Measurements from ENCODE around the gene ATRNL1. TPM values are rescaled to one million over a fixed set of nuclear protein-coding genes. Genes with fewer than 3 reads are reported as not detected.

The ATRNL1 gene
- polyA plus RNA-seq, 2 of the 4 experiments (the other 2 are of a cell fraction), result 0.13 to 0.34 TPM

DNA sequence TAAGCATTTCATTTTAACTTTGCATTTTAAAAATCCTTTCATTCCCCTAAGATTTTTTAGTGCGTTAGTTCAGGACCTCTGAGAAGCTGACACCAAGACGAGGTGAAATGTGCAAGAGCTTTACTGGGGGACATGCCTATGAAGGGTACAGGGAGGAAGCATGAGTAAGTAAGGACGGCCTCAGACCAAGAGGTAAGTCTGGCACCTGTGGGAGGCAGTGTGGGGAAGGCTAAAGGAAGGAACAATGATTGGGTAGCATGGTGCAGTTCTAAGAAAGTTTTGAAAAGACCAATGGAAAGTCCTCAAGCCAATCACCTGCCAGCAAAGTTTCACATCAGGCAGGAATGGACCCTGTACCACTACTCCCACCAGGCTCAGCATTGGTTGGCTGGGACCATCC lies 810.7 kb downstream of the ATRNL1 start:
- FAIRE-seq (no peak), DNase-seq (ENCODE audit: low read depth in 1 of 2, low spot score in 1 of 2) (no peak), ATAC-seq (no peak)
- no peaks in the 10 kb centered on the region for H3K9me3 ChIP-seq
- ChIA-PET POLR2A (no interaction called here), CTCF (no interaction called here)
- TF ChIP-seq, protein P1, sequence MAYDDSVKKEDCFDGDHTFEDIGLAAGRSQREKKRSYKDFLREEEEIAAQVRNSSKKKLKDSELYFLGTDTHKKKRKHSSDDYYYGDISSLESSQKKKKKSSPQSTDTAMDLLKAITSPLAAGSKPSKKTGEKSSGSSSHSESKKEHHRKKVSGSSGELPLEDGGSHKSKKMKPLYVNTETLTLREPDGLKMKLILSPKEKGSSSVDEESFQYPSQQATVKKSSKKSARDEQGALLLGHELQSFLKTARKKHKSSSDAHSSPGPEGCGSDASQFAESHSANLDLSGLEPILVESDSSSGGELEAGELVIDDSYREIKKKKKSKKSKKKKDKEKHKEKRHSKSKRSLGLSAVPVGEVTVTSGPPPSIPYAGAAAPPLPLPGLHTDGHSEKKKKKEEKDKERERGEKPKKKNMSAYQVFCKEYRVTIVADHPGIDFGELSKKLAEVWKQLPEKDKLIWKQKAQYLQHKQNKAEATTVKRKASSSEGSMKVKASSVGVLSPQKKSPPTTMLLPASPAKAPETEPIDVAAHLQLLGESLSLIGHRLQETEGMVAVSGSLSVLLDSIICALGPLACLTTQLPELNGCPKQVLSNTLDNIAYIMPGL (CRISPR knock-in tag; IDR thresholded peaks at IDR 0.05; ENCODE audit: borderline replicate concordance), result no peak
- H3K4me2 ChIP-seq, result no peak overlapping the region
- H3K4me1 ChIP-seq, result no peaks in the 10 kb centered on the region
- 71% methylated on average over 3 of the region's 3 CpGs for WGBS (ENCODE audit: missing lambda C conversion rate)
- no peak overlapping the region for H3K27ac ChIP-seq
- H3K4me3 ChIP-seq, result no peak overlapping the region

DNA sequence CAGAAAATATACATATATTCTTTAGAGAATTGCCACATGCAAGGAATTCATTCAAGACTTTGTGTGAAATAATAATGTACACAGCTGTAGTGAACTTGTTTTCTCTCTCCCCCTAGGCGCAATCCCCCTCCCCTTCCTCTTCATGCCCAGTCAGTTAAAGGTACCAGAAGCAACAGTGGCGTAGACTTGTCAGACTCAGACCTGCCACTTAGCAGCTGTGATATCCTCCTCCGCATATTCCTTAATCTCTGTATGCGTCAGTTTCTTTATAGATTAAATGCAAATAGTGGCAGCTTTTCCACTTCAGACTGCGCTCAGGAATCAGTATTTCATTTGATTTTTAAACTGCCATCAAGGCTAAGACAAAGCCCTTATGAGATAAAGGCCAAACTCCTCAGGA lies 815.9 kb downstream of the ATRNL1 start:
- Histone ChIP-seq H3K4me3 (no peak overlapping the region), H3K27ac (no peak overlapping the region), H3K4me2 (no peak overlapping the region), H3K9me3 (0 out of 3 replicates have a peak, but pooled peaks cover 2% of the 10 kb centered on the region), H3K4me1 (no peaks in the 10 kb centered on the region)
- no peak for FAIRE-seq
- ChIA-PET CTCF (no interaction called here), POLR2A (no interaction called here)
- no peak for DNase-seq (ENCODE audit: low read depth in 1 of 2, low spot score in 1 of 2)
- TF ChIP-seq ZFP36 (IDR thresholded peaks at IDR 0.05; ENCODE audit: borderline replicate concordance, partially characterized antibody) (no peak), ESRRA (IDR thresholded peaks at IDR 0.05; ENCODE audit: borderline replicate concordance, low read length) (no peak), CHD2 (IDR thresholded peaks at IDR 0.05; ENCODE audit: low read length, partially characterized antibody) (no peak), HEYL (CRISPR knock-in tag; IDR thresholded peaks at IDR 0.05) (no peak), GATA3 (IDR thresholded peaks at IDR 0.05; ENCODE audit: borderline replicate concordance) (no peak), PHF8 (IDR thresholded peaks at IDR 0.05; ENCODE audit: borderline replicate concordance, low read depth) (no peak), JUNB (IDR thresholded peaks at IDR 0.05) (no peak)
- TF ChIP-seq, protein P2, sequence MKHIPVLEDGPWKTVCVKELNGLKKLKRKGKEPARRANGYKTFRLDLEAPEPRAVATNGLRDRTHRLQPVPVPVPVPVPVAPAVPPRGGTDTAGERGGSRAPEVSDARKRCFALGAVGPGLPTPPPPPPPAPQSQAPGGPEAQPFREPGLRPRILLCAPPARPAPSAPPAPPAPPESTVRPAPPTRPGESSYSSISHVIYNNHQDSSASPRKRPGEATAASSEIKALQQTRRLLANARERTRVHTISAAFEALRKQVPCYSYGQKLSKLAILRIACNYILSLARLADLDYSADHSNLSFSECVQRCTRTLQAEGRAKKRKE (CRISPR knock-in tag; IDR thresholded peaks at IDR 0.05; ENCODE audit: low read depth), result no peak
- no peak for ATAC-seq
- WGBS (ENCODE audit: missing lambda C conversion rate), result 84% methylated on average over 5 of the region's 5 CpGs

DNA sequence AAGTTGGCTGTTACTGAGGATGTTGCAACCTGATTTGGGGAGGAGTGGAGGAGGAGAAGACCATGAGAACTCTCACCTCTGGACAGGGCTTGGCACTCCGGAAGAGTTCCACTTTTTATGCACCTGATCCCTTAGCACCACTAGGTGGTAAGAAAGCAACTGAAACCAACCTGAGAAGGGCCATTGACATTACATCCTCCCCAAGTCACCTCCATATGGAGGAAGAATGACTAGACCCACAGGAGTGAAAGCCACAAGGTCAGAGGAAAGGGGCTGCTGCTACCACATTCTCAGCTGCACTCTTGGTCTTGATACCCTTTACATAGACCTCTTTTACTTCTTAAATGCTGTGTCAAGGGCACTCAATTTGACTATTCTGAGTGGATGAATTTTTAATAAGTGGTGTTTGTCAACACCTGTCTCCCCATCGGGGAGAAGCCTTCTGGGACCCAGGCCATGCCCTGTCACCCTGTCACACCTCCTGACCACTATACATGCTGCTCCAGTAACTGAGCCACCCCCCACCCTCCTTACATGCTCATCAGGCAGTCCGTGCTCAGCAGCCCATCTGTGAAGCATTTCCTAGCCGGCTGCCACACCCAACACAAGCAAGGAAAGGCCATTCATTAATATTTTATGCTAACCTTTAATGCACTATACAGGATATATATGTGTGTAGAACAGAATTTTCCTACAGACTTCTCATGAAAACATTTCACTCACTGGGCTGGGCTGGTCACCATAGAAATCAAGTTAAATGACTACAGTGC lies 817.0 kb downstream of the ATRNL1 start:
- Histone ChIP-seq H3K27ac (no peak overlapping the region), H3K4me1 (no peaks in the 10 kb centered on the region), H3K4me2 (no peak overlapping the region), H3K9me3 (0 out of 3 replicates have a peak, but pooled peaks cover 5% of the 10 kb centered on the region), H3K4me3 (no peak overlapping the region)
- 42% methylated on average over 4 of the region's 4 CpGs for WGBS (ENCODE audit: missing lambda C conversion rate)
- ATAC-seq (no peak; a peak in 1 of 6 replicates), DNase-seq (ENCODE audit: low read depth in 1 of 2, low spot score in 1 of 2) (no peak), FAIRE-seq (no peak)
- ChIA-PET POLR2A (no interaction called here), CTCF (no interaction called here)
- TF ChIP-seq SMC3 (IDR thresholded peaks at IDR 0.05) (no peak), NR3C1 (IDR thresholded peaks at IDR 0.05) (no peak), EP300 (IDR thresholded peaks at IDR 0.05) (no peak), CHD4 (IDR thresholded peaks at IDR 0.05; ENCODE audit: borderline replicate concordance) (no peak), RFX5 (IDR thresholded peaks at IDR 0.05) (no peak), HOXB13 (CRISPR knock-in tag; IDR thresholded peaks at IDR 0.05; ENCODE audit: low read depth) (no peak), CHD2 (IDR thresholded peaks at IDR 0.05; ENCODE audit: low read length, partially characterized antibody) (no peak), RCOR1 (IDR thresholded peaks at IDR 0.05; ENCODE audit: low read depth, low read length) (no peak), POLR2AphosphoS2 (conservative IDR thresholded peaks at IDR 0.05; ENCODE audit: low read length) (no peak), ZFP36 (IDR thresholded peaks at IDR 0.05; ENCODE audit: borderline replicate concordance, partially characterized antibody) (no peak), POLR2A (IDR thresholded peaks at IDR 0.05; ENCODE audit: low read length) (no peak), MYC (IDR thresholded peaks at IDR 0.05; ENCODE audit: borderline replicate concordance, low read length) (no peak), ZC3H11A (IDR thresholded peaks at IDR 0.05) (no peak)
- TF ChIP-seq, protein P2 (CRISPR knock-in tag; IDR thresholded peaks at IDR 0.05; ENCODE audit: low read depth), result no peak
- TF ChIP-seq, protein P3, sequence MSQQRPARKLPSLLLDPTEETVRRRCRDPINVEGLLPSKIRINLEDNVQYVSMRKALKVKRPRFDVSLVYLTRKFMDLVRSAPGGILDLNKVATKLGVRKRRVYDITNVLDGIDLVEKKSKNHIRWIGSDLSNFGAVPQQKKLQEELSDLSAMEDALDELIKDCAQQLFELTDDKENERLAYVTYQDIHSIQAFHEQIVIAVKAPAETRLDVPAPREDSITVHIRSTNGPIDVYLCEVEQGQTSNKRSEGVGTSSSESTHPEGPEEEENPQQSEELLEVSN (IDR thresholded peaks at IDR 0.05; ENCODE audit: borderline replicate concordance, low read depth), result no peak
- TF ChIP-seq, protein P4, sequence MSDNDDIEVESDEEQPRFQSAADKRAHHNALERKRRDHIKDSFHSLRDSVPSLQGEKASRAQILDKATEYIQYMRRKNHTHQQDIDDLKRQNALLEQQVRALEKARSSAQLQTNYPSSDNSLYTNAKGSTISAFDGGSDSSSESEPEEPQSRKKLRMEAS (IDR thresholded peaks at IDR 0.05), result no peak
- TF ChIP-seq, protein P5, sequence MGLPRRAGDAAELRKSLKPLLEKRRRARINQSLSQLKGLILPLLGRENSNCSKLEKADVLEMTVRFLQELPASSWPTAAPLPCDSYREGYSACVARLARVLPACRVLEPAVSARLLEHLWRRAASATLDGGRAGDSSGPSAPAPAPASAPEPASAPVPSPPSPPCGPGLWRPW (IDR thresholded peaks at IDR 0.05), result no peak
- TF ChIP-seq, protein P6, sequence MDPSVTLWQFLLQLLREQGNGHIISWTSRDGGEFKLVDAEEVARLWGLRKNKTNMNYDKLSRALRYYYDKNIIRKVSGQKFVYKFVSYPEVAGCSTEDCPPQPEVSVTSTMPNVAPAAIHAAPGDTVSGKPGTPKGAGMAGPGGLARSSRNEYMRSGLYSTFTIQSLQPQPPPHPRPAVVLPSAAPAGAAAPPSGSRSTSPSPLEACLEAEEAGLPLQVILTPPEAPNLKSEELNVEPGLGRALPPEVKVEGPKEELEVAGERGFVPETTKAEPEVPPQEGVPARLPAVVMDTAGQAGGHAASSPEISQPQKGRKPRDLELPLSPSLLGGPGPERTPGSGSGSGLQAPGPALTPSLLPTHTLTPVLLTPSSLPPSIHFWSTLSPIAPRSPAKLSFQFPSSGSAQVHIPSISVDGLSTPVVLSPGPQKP (IDR thresholded peaks at IDR 0.05; ENCODE audit: low read depth, low read length), result no peak
- TF ChIP-seq, protein P7, sequence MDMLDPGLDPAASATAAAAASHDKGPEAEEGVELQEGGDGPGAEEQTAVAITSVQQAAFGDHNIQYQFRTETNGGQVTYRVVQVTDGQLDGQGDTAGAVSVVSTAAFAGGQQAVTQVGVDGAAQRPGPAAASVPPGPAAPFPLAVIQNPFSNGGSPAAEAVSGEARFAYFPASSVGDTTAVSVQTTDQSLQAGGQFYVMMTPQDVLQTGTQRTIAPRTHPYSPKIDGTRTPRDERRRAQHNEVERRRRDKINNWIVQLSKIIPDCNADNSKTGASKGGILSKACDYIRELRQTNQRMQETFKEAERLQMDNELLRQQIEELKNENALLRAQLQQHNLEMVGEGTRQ (IDR thresholded peaks at IDR 0.05), result no peak

All from A549 (cell line).